ENCODE results near the gene DEFB132. TPM values are rescaled to one million over a fixed set of nuclear protein-coding genes. Genes with fewer than 3 reads are reported as not detected.

The DEFB132 gene
- total and polyA plus RNA-seq, 2 experiments from 2014 or later, result not detected

GRCh38 chr20:295804-296203, 38.3 kb downstream of the DEFB132 start:
- Histone ChIP-seq H3K79me2 (replicated peaks; ENCODE audit: insufficient read depth) (peaks cover 36% of the 10 kb centered on the region), H3F3A (replicated peaks; ENCODE audit: low read depth) (peaks cover 28% of the 10 kb centered on the region), H2AFZ (no peak overlapping the region), H3K9me2 (ENCODE audit: insufficient read depth) (no peaks in the 10 kb centered on the region), H3K4me2 (no peak overlapping the region), H3K27me3 (ENCODE audit: insufficient read depth) (peaks cover 37% of the 10 kb centered on the region), H3K27ac (ENCODE audit: low read depth) (no peak overlapping the region), H3K4me3 (no peak overlapping the region), H3K36me3 (ENCODE audit: insufficient read depth) (no peaks in the 10 kb centered on the region), H3K4me1 (ENCODE audit: insufficient read depth) (peaks cover 29% of the 10 kb centered on the region), H4K20me1 (replicated peaks; ENCODE audit: insufficient read depth) (peaks cover 5% of the 10 kb centered on the region; the same call in 1 of the 2 replicates)
- Mint-ChIP-seq H3K27ac (no peak overlapping the region), H3K9me3 (peaks cover 5% of the 10 kb centered on the region; the same call in 2 of the 3 replicates), H3K4me1 (peaks cover 20% of the 10 kb centered on the region), H3K4me3 (peak overlapping the region; percentile 23; the same call in 2 of the 3 replicates), H3K36me3 (ENCODE audit: low read depth) (peaks cover 31% of the 10 kb centered on the region), H3K27me3 (ENCODE audit: insufficient read depth, low read depth, poor library complexity) (peaks cover 26% of the 10 kb centered on the region)
- TF ChIP-seq EZH2phosphoT487 (IDR thresholded peaks at IDR 0.05; ENCODE audit: unreplicated experiment) (no peak), ETS1 (IDR thresholded peaks at IDR 0.05) (no peak), JUNB (IDR thresholded peaks at IDR 0.05; ENCODE audit: unreplicated experiment) (no peak), ZNF114 (CRISPR knock-in tag; IDR thresholded peaks at IDR 0.05) (no peak), ZNF331 (CRISPR knock-in tag; IDR thresholded peaks at IDR 0.05; ENCODE audit: low read depth) (no peak), STAT1 (IDR thresholded peaks at IDR 0.05; ENCODE audit: unreplicated experiment) (no peak), POLR2AphosphoS5 (IDR thresholded peaks at IDR 0.05; ENCODE audit: low read depth) (no peak), ZNF462 (CRISPR knock-in tag; IDR thresholded peaks at IDR 0.05) (no peak), EZH2 (IDR thresholded peaks at IDR 0.05; ENCODE audit: low read depth, unreplicated experiment) (no peak), CREB1 (CRISPR knock-in tag; IDR thresholded peaks at IDR 0.05; ENCODE audit: low read depth) (no peak), NANOG (IDR thresholded peaks at IDR 0.05; ENCODE audit: borderline replicate concordance) (no peak)
- TF ChIP-seq, protein P1, sequence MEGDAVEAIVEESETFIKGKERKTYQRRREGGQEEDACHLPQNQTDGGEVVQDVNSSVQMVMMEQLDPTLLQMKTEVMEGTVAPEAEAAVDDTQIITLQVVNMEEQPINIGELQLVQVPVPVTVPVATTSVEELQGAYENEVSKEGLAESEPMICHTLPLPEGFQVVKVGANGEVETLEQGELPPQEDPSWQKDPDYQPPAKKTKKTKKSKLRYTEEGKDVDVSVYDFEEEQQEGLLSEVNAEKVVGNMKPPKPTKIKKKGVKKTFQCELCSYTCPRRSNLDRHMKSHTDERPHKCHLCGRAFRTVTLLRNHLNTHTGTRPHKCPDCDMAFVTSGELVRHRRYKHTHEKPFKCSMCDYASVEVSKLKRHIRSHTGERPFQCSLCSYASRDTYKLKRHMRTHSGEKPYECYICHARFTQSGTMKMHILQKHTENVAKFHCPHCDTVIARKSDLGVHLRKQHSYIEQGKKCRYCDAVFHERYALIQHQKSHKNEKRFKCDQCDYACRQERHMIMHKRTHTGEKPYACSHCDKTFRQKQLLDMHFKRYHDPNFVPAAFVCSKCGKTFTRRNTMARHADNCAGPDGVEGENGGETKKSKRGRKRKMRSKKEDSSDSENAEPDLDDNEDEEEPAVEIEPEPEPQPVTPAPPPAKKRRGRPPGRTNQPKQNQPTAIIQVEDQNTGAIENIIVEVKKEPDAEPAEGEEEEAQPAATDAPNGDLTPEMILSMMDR (conservative IDR thresholded peaks at IDR 0.05; ENCODE audit: low read depth in 2 of 2), result no peak
- TF ChIP-seq, protein P2, sequence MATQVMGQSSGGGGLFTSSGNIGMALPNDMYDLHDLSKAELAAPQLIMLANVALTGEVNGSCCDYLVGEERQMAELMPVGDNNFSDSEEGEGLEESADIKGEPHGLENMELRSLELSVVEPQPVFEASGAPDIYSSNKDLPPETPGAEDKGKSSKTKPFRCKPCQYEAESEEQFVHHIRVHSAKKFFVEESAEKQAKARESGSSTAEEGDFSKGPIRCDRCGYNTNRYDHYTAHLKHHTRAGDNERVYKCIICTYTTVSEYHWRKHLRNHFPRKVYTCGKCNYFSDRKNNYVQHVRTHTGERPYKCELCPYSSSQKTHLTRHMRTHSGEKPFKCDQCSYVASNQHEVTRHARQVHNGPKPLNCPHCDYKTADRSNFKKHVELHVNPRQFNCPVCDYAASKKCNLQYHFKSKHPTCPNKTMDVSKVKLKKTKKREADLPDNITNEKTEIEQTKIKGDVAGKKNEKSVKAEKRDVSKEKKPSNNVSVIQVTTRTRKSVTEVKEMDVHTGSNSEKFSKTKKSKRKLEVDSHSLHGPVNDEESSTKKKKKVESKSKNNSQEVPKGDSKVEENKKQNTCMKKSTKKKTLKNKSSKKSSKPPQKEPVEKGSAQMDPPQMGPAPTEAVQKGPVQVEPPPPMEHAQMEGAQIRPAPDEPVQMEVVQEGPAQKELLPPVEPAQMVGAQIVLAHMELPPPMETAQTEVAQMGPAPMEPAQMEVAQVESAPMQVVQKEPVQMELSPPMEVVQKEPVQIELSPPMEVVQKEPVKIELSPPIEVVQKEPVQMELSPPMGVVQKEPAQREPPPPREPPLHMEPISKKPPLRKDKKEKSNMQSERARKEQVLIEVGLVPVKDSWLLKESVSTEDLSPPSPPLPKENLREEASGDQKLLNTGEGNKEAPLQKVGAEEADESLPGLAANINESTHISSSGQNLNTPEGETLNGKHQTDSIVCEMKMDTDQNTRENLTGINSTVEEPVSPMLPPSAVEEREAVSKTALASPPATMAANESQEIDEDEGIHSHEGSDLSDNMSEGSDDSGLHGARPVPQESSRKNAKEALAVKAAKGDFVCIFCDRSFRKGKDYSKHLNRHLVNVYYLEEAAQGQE (IDR thresholded peaks at IDR 0.05; ENCODE audit: unreplicated experiment), result no peak
- no peak for DNase-seq (ENCODE audit: low spot score)
- no peak for ATAC-seq

All from GM23338 (cell line).